K562 (cell line): Measurements from ENCODE around the gene HOXA1. TPM values are rescaled to one million over a fixed set of nuclear protein-coding genes. Genes with fewer than 3 reads are reported as not detected.

Experiments
- ATAC-seq: fragments of 200-7000 bp; cut with Tn5 transposase; 3 replicates; pipeline ENCODE4 v1.9.1; 2020; ENCODE audit warnings: moderate library complexity
- BruUV-seq: library from RNA; stranded (reverse); fragments of 400-500 nt; replicated peaks from 2 replicates; lab custom pipeline; 2021; lab: Mats Ljungman, UMichigan
- CTCF ChIA-PET: fragments of 300-600 bp; formaldehyde crosslinking; extraction: SDS; loops from one replicate; lab custom pipeline; 2021; ENCODE audit warnings: low intra/inter-chr PET ratio; lab: Yijun Ruan, JAX
- POLR2A ChIA-PET: fragments of 300-600, 350-650 bp; sonication (Branson Sonifier 250); formaldehyde crosslinking; extraction: SDS; loops from one replicate; lab custom pipeline; 2021; ENCODE audit warnings: antibody characterized with exemption, inconsistent platforms; lab: Yijun Ruan, JAX
- DNase-seq, 4 experiments: peaks; one replicate each; pipeline versions ENCODE4 v3.0.0 to v3.0.0-alpha.2; 2011 to 2018; ENCODE audit warnings: low spot score in 3 of 4, mixed read lengths in 3 of 4; ENCODE audit errors: extremely low read depth in 1 of 4
- FAIRE-seq: peaks from 2 replicates; lab custom pipeline; 2011; peaks lifted over from hg19 to GRCh38; lab: Jason Lieb, UNC
- H2AFZ ChIP-seq: 2 replicates; pipeline ENCODE4 v1.6.0; 2011; ENCODE audit warnings: low read depth, low read length, control low read depth, inconsistent platforms
- H3K27ac ChIP-seq: fragments of 200-600 bp; 3 replicates; pipeline ENCODE4 v1.8.0; 2011; ENCODE audit warnings: low read depth, mild to moderate bottlenecking, control low read depth, inconsistent platforms, low read length, moderate library complexity, mixed read lengths; ENCODE audit errors: extremely low read depth
- H3K27me3 ChIP-seq, 2 experiments: fragments of 300-600 bp in 1 of 2; 2 replicates in 1 of 2; 3 replicates in 1 of 2; pipeline versions ENCODE4 v1.6.0 to v1.8.0; 2011; ENCODE audit warnings: inconsistent platforms in 2 of 2, low read length in 2 of 2, mild to moderate bottlenecking in 1 of 2, mixed read lengths in 1 of 2, moderate library complexity in 1 of 2; ENCODE audit not compliant: control insufficient read depth in 2 of 2, insufficient read depth in 2 of 2
- H3K36me3 ChIP-seq: fragments of 300-600 bp; 3 replicates; pipeline ENCODE4 v1.8.0; 2011; ENCODE audit warnings: mild to moderate bottlenecking, low read length, inconsistent platforms; ENCODE audit not compliant: control insufficient read depth, insufficient read depth
- H3K4me1 ChIP-seq, 2 experiments: fragments of 200-600 bp in 1 of 2; replicated peaks in 1 of 2; 2 replicates in 1 of 2; 3 replicates in 1 of 2; pipeline versions ENCODE4 v1.5.1 to v1.8.0; 2011; ENCODE audit warnings: inconsistent platforms in 2 of 2, low read length in 2 of 2, mild to moderate bottlenecking in 1 of 2, mixed read lengths in 1 of 2, moderate library complexity in 1 of 2; ENCODE audit not compliant: control insufficient read depth in 2 of 2, insufficient read depth in 2 of 2
- H3K4me2 ChIP-seq: 2 replicates; pipeline ENCODE4 v1.6.1; 2011; ENCODE audit warnings: low read length, control low read depth, inconsistent platforms, mixed read lengths; ENCODE audit not compliant: insufficient read depth
- H3K4me3 ChIP-seq: fragments of 200-600 bp; sonication (generic), shearing (Covaris generic); 2 replicates; pipeline ENCODE4 v1.5.1; 2016; ENCODE audit warnings: control low read depth, inconsistent platforms
- H3K79me2 ChIP-seq: fragments of 200-600 bp; 3 replicates; pipeline ENCODE4 v1.8.0; 2011; ENCODE audit warnings: low read length, inconsistent platforms; ENCODE audit not compliant: control insufficient read depth, insufficient read depth
- H3K9ac ChIP-seq, 2 experiments: 2 replicates each; pipeline versions ENCODE4 v1.6.0 to v1.6.1; 2011; ENCODE audit warnings: low read depth in 2 of 2, low read length in 2 of 2, control low read depth in 1 of 2, inconsistent platforms in 1 of 2, mild to moderate bottlenecking in 1 of 2, mixed read lengths in 1 of 2; ENCODE audit not compliant: insufficient read depth in 1 of 2
- H3K9me1 ChIP-seq: one replicate; pipeline ENCODE4 v1.6.0; 2011; ENCODE audit warnings: inconsistent platforms, mild to moderate bottlenecking, low read length, moderate library complexity; ENCODE audit not compliant: control insufficient read depth, insufficient read depth
- H3K9me3 ChIP-seq: replicated peaks from 2 replicates; pipeline ENCODE4 v1.5.1; 2011; ENCODE audit warnings: low read depth, low read length, inconsistent platforms; ENCODE audit not compliant: control insufficient read depth, insufficient read depth
- H4K20me1 ChIP-seq: replicated peaks from 2 replicates; pipeline ENCODE4 v1.6.1; 2011; ENCODE audit warnings: low read length, inconsistent platforms, mixed read lengths; ENCODE audit not compliant: control insufficient read depth, insufficient read depth
- FOSL1 ChIP-seq: fragments of 200-800 bp; sonication (Bioruptor generic); conservative IDR thresholded peaks from 2 replicates; pipeline ENCODE4 v1.6.1; 2016; ENCODE audit warnings: missing genetic modification characterization, missing compliant biosample characterization
- HCFC1 ChIP-seq: IDR thresholded peaks from 2 replicates; pipeline ENCODE4 v1.6.1; 2012; ENCODE audit warnings: low read depth, low read length, improper control_type of control experiment
- HIVEP1 ChIP-seq: fragments of 250-450 bp; sonication (Bioruptor Pico); IDR thresholded peaks from 2 replicates; pipeline ENCODE4 v1.4.0; 2020; ENCODE audit warnings: mild to moderate bottlenecking
- MCM3 ChIP-seq: fragments of 450-650 bp; IDR thresholded peaks from 2 replicates; pipeline ENCODE4 v1.6.1; 2016
- STAT5B ChIP-seq: fragments of 250-450 bp; sonication (Bioruptor Pico); IDR thresholded peaks from 2 replicates; pipeline ENCODE4 v1.8.0; 2021; ENCODE audit warnings: mild to moderate bottlenecking, inconsistent platforms
- TCF3 ChIP-seq: sonication (generic); formaldehyde crosslinking; IDR thresholded peaks from 2 replicates; pipeline ENCODE4 v1.4.0; 2020; ENCODE audit warnings: mild to moderate bottlenecking, missing genetic modification reagents
- THAP7 ChIP-seq: fragments of 250-450 bp; sonication (Bioruptor Pico); IDR thresholded peaks from 2 replicates; pipeline ENCODE4 v1.5.0; 2021
- ZBTB17 ChIP-seq: fragments of 450-650 bp; formaldehyde crosslinking; IDR thresholded peaks from 2 replicates; pipeline ENCODE4 v1.4.0; 2020; ENCODE audit warnings: mild to moderate bottlenecking
- ZNF140 ChIP-seq: fragments of 250-450 bp; sonication (Bioruptor Pico); IDR thresholded peaks from 2 replicates; pipeline ENCODE4 v1.8.0; 2021; ENCODE audit warnings: moderate library complexity, mild to moderate bottlenecking, inconsistent platforms
- ZNF384 ChIP-seq: IDR thresholded peaks from 2 replicates; pipeline ENCODE4 v1.6.1; 2012; ENCODE audit warnings: low read depth, low read length, improper control_type of control experiment
- ZNF512 ChIP-seq: IDR thresholded peaks from 2 replicates; pipeline ENCODE4 v1.6.1; 2016; ENCODE audit warnings: missing genetic modification characterization, missing compliant biosample characterization
- WGBS: fragments of 100-300 bp; shearing (Covaris generic); methylation state at CpG from one replicate; pipeline ENCODE4 v1.1.6; 2016; ENCODE audit warnings: low coverage, mixed read lengths; ENCODE audit not compliant: insufficient coverage; ENCODE audit errors: missing lambda C conversion rate; 5-methylcytosine and 5-hydroxymethylcytosine counted together
- in situ Hi-C: fragments of 300-500 bp; cut with MboI; formaldehyde crosslinking; loops from 4 replicates; pipeline ENCODE4 v1.15.0; 2018; ENCODE audit warnings: inconsistent platforms, mixed read lengths
- intact Hi-C: fragments of 100-400 bp; cut with micrococcal nuclease; formaldehyde crosslinking; loops from 2 replicates; pipeline ENCODE4 v1.14.2; 2022
- polyA plus RNA-seq, 8 experiments: library from polyadenylated mRNA; depleted of rRNA in 4 of 8; stranded (reverse) in 5 of 8; unstranded in 3 of 8; fragments of >200 nt; fragmentation: Nextera tagmentation in 2 of 8; fragmentation: Illumina TruSeq in 1 of 8; extraction: Ambion mirVana in 2 of 8; extraction: Trizol in 1 of 8; gene quantifications; 2 replicates each; pipeline versions ENCODE4 v1.2.1 to v1.2.3, GENCODE V29; 2011 to 2014; ENCODE audit warnings: inconsistent platforms in 1 of 8, missing spikeins in 1 of 8
- total RNA-seq, 7 experiments: library from RNA; depleted of rRNA in 6 of 7; stranded (reverse); fragments of >200 nt in 6 of 7; fragmentation: Illumina TruSeq in 2 of 7; extraction: Trizol in 2 of 7; gene quantifications; 2 replicates each; pipeline versions ENCODE4 v1.2.1 to v1.2.3, GENCODE V29; 2011 to 2021; ENCODE audit warnings: low replicate concordance in 1 of 7
- TF ChIP-seq, protein P1 (sequence below): fragments of 450-650 bp; IDR thresholded peaks from 2 replicates; pipeline ENCODE4 v1.6.1; 2016; ENCODE audit warnings: low read depth

HOXA1 gene
- total and polyA plus RNA-seq, 9 of the 15 experiments (the other 6 are each of a cell fraction or from before 2014, with no cell fraction given), result 0.03 to 0.63 (median 0.09) TPM; not detected in 4

DNA sequence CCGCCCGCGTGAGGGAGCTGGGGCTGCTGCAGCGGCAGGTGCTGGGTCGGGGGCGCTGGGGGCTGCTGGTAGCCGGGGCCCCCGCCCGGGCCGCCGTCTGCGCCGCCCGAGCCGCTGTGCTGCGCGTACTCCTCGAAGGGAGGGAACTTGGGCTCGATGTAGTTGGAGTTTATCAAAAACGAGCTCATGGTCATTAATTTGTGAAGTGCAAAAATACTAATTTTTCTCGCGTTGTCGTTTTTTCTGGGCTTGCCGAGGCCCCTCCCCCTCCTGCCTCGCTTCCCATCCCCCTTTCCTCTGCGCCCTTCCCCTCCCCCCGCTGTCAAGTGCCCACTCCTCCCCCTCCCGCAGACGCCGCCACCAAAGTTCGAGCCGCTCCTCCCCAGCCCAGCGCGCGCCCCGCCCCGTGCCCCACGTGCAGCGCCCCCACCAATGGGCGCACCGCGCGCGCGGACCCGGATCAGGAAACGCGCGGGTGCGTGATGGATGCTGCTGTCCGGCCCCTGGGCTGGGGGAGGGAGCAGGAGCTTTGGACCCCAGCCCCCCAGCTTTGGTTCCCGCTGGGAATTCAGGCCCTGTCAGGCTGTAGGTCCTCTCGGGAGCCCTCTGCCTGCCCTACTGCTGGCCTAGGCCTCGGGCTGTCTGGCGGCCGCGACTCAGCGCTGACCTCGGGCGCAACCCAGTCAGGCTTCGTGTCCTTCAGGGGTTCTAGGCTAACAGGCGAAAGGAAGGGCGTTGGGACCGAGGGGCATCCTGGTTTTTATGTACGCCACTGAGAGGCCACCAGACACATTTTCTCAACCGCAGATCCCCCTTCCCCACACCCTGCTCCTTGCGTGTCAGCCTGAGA lies 35.0 kb upstream of the HOXA1 start, which contains the start of gene HOXA4:
TSS of gene HOXA4 (minus strand) at position 218 of the 850 bp plus-strand sequence. CDS start at position 194, 24 bp downstream.
- DNase-seq, result no peak
- TF ChIP-seq, protein P1, sequence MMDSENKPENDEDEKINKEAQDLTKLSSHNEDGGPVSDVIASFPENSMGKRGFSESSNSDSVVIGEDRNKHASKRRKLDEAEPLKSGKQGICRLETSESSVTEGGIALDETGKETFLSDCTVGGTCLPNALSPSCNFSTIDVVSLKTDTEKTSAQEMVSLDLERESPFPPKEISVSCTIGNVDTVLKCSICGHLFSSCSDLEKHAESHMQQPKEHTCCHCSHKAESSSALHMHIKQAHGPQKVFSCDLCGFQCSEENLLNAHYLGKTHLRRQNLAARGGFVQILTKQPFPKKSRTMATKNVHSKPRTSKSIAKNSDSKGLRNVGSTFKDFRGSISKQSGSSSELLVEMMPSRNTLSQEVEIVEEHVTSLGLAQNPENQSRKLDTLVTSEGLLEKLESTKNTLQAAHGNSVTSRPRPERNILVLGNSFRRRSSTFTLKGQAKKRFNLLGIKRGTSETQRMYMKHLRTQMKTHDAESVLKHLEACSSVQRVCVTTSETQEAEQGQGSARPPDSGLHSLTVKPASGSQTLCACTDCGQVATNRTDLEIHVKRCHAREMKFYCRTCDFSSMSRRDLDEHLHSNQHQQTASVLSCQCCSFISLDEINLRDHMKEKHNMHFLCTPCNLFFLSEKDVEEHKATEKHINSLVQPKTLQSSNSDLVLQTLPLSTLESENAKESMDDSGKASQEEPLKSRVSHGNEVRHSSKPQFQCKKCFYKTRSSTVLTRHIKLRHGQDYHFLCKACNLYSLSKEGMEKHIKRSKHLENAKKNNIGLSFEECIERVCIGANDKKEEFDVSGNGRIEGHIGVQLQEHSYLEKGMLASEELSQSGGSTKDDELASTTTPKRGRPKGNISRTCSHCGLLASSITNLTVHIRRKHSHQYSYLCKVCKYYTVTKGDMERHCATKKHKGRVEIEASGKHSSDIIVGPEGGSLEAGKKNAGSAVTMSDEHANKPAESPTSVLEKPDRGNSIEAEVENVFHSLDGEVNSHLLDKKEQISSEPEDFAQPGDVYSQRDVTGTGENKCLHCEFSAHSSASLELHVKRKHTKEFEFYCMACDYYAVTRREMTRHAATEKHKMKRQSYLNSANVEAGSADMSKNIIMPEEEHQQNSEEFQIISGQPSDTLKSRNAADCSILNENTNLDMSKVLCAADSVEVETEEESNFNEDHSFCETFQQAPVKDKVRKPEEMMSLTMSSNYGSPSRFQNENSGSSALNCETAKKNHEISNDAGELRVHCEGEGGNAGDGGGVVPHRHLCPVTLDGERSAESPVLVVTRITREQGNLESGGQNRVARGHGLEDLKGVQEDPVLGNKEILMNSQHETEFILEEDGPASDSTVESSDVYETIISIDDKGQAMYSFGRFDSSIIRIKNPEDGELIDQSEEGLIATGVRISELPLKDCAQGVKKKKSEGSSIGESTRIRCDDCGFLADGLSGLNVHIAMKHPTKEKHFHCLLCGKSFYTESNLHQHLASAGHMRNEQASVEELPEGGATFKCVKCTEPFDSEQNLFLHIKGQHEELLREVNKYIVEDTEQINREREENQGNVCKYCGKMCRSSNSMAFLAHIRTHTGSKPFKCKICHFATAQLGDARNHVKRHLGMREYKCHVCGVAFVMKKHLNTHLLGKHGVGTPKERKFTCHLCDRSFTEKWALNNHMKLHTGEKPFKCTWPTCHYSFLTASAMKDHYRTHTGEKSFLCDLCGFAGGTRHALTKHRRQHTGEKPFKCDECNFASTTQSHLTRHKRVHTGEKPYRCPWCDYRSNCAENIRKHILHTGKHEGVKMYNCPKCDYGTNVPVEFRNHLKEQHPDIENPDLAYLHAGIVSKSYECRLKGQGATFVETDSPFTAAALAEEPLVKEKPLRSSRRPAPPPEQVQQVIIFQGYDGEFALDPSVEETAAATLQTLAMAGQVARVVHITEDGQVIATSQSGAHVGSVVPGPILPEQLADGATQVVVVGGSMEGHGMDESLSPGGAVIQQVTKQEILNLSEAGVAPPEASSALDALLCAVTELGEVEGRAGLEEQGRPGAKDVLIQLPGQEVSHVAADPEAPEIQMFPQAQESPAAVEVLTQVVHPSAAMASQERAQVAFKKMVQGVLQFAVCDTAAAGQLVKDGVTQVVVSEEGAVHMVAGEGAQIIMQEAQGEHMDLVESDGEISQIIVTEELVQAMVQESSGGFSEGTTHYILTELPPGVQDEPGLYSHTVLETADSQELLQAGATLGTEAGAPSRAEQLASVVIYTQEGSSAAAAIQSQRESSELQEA, result no peak
- TF ChIP-seq THAP7 (CRISPR knock-in tag) (no peak), HIVEP1 (CRISPR knock-in tag) (no peak), MCM3 (no peak), ZNF384 (no peak), FOSL1 (no peak), ZBTB17 (no peak), ZNF512 (tag) (no peak), STAT5B (no peak), ZNF140 (CRISPR knock-in tag) (no peak), HCFC1 (no peak), TCF3 (CRISPR knock-in tag) (no peak)

More for the DNA sequence above, 35.0 kb upstream of the HOXA1 start, which contains the start of gene HOXA4:
- H3K4me3 ChIP-seq, result no peak within 1 kb of the TSS
- no peaks in the 10 kb centered on the region; the same call in 1 of the 2 replicates for H4K20me1 ChIP-seq
- intact Hi-C loops (no loop called here), in situ Hi-C loops (no loop called here)
- FAIRE-seq (no peak), ATAC-seq (no peak)
- H3K9me3 ChIP-seq, result no peaks in the 10 kb centered on the region
- H3K36me3 ChIP-seq, result no peaks in the 10 kb centered on the region
- peaks cover 13 to 25% of the 10 kb centered on the region in 2 experiments for H3K27me3 ChIP-seq
- ChIA-PET CTCF (no interaction called here), POLR2A (interaction anchor here (0.7 kb wide), 1 partner anchor 458 kb away, joined by 3 read pairs; no protein-coding TSS in a partner anchor)
- no peaks in the 10 kb centered on the region for H3K9me1 ChIP-seq
- peaks cover 0 to 1% of the 10 kb centered on the region in 2 experiments; a peak in 1 of 5 replicates for H3K4me1 ChIP-seq
- H3K9ac ChIP-seq, result no peak within 1 kb of the TSS
- no peaks in the 10 kb centered on the region for H3K79me2 ChIP-seq
- no peak within 1 kb of the TSS for H3K4me2 ChIP-seq
- H2AFZ ChIP-seq, result no peak within 1 kb of the TSS
- H3K27ac ChIP-seq, result no peak within 1 kb of the TSS
- 38% methylated on average over 16 of the region's 67 CpGs for WGBS
- BruUV-seq, result no TSS peak
